SK-N-SH (cell line): ENCODE measurements around the gene AAMP. TPM values are rescaled to one million over a fixed set of nuclear protein-coding genes. Genes with fewer than 3 reads are reported as not detected.
A peak's percentile ranks its signal among the peaks of the same experiment; 100 is the strongest.

Experiments used
- CTCF ChIA-PET: fragments of 300-600, 350-600 bp; formaldehyde crosslinking; extraction: SDS; loops from one replicate; lab custom pipeline; 2021; lab: Yijun Ruan, JAX
- POLR2A ChIA-PET: fragments of 350-600 bp; sonication (Branson Sonifier 250); formaldehyde crosslinking; extraction: SDS; loops from one replicate; lab custom pipeline; 2020; ENCODE audit warnings: antibody characterized with exemption, inconsistent platforms; lab: Yijun Ruan, JAX
- DNase-seq: peaks from one replicate; pipeline ENCODE4 v3.0.0; 2012
- H2AFZ ChIP-seq: fragments of 200-600 bp; sonication (generic); 2 replicates; pipeline ENCODE4 v1.8.1; 2016; ENCODE audit warnings: antibody characterized with exemption, mild to moderate bottlenecking, low read depth
- H3F3A ChIP-seq: fragments of 200-600 bp; sonication (generic); replicated peaks from 2 replicates; pipeline ENCODE3; 2016; ENCODE audit warnings: antibody characterized with exemption, mild to moderate bottlenecking; ENCODE audit not compliant: insufficient read depth
- H3K27ac ChIP-seq, 2 experiments: fragments of 200-500 bp in 1 of 2; fragments of 200-600 bp in 1 of 2; sonication (Bioruptor generic) in 1 of 2; sonication (generic), shearing (Covaris generic) in 1 of 2; 2 replicates each; pipeline versions ENCODE4 v1.5.1 to v1.6.1; 2014 to 2016; ENCODE audit warnings: low read depth in 2 of 2, inconsistent platforms in 1 of 2, low read length in 1 of 2, mild to moderate bottlenecking in 1 of 2, mixed read lengths in 1 of 2
- H3K27me3 ChIP-seq: fragments of 200-600 bp; sonication (generic), shearing (Covaris generic); 2 replicates; pipeline ENCODE4 v1.6.1; 2016; ENCODE audit warnings: mixed run types; ENCODE audit not compliant: insufficient read depth
- H3K36me3 ChIP-seq, 2 experiments: fragments of 200-500 bp in 1 of 2; fragments of 200-600 bp in 1 of 2; sonication (Bioruptor generic) in 1 of 2; sonication (generic) in 1 of 2; replicated peaks in 1 of 2; 2 replicates each; pipeline versions ENCODE3 to v1.5.1; 2014 to 2016; ENCODE audit warnings: low read length in 1 of 2, mild to moderate bottlenecking in 1 of 2; ENCODE audit not compliant: insufficient read depth in 2 of 2, control insufficient read depth in 1 of 2
- H3K4me1 ChIP-seq, 2 experiments: fragments of 200-500 bp in 1 of 2; fragments of 200-600 bp in 1 of 2; sonication (Bioruptor generic) in 1 of 2; sonication (generic), shearing (Covaris generic) in 1 of 2; 2 replicates each; pipeline versions ENCODE4 v1.5.1 to v1.6.1; 2014 to 2016; ENCODE audit warnings: low read depth in 1 of 2, low read length in 1 of 2, mixed run types in 1 of 2; ENCODE audit not compliant: insufficient read depth in 2 of 2, control insufficient read depth in 1 of 2
- H3K4me2 ChIP-seq: fragments of 200-600 bp; sonication (generic), shearing (Covaris generic); 2 replicates; pipeline ENCODE4 v1.6.1; 2017; ENCODE audit warnings: mixed run types
- H3K4me3 ChIP-seq, 2 experiments: fragments of 200-500 bp in 1 of 2; fragments of 200-600 bp in 1 of 2; sonication (Bioruptor generic) in 1 of 2; sonication (generic), shearing (Covaris generic) in 1 of 2; 2 replicates each; pipeline versions ENCODE4 v1.5.1 to v1.8.1; 2014 to 2016; ENCODE audit warnings: low read depth in 2 of 2, inconsistent platforms in 1 of 2, low read length in 1 of 2, mild to moderate bottlenecking in 1 of 2, mixed read lengths in 1 of 2, moderate library complexity in 1 of 2
- H3K79me2 ChIP-seq: fragments of 200-600 bp; sonication (generic); 2 replicates; pipeline ENCODE4 v1.8.1; 2017; ENCODE audit warnings: mild to moderate bottlenecking; ENCODE audit not compliant: insufficient read depth
- H3K9ac ChIP-seq: fragments of 200-600 bp; sonication (generic); 2 replicates; pipeline ENCODE4 v1.6.1; 2017; ENCODE audit warnings: mixed run types
- H3K9me2 ChIP-seq: fragments of 200-600 bp; sonication (generic); 2 replicates; pipeline ENCODE4 v1.6.1; 2017; ENCODE audit warnings: mixed run types
- H3K9me3 ChIP-seq: fragments of 200-600 bp; sonication (generic); 2 replicates; pipeline ENCODE4 v1.6.1; 2017; ENCODE audit warnings: mixed run types, mild to moderate bottlenecking, moderate library complexity
- H4K20me1 ChIP-seq: fragments of 200-600 bp; sonication (generic); 2 replicates; pipeline ENCODE4 v1.6.1; 2017; ENCODE audit warnings: mild to moderate bottlenecking, mixed run types; ENCODE audit not compliant: insufficient read depth
- CHD2 ChIP-seq: fragments of 150-350 bp; IDR thresholded peaks from 2 replicates; pipeline ENCODE4 v1.6.1; 2018; ENCODE audit warnings: low read length; ENCODE audit not compliant: partially characterized antibody
- CTCF ChIP-seq: fragments of 200-600 bp; sonication (generic); IDR thresholded peaks from 2 replicates; pipeline ENCODE4 v1.6.1; 2017; ENCODE audit warnings: antibody characterized with exemption, mild to moderate bottlenecking, moderate library complexity
- ELF1 ChIP-seq: IDR thresholded peaks from 2 replicates; pipeline ENCODE4 v1.4.0; 2012
- FOSL2 ChIP-seq: IDR thresholded peaks from 2 replicates; pipeline ENCODE4 v1.4.0; 2012; ENCODE audit warnings: low read depth, mild to moderate bottlenecking, moderate library complexity, borderline replicate concordance
- GATA2 ChIP-seq: sonication (generic); formaldehyde crosslinking; IDR thresholded peaks from 2 replicates; pipeline ENCODE4 v1.5.0; 2020; ENCODE audit warnings: mild to moderate bottlenecking, missing genetic modification reagents
- MAX ChIP-seq: IDR thresholded peaks from 2 replicates; pipeline ENCODE4 v1.4.0; 2012; ENCODE audit warnings: low read depth
- NFIC ChIP-seq: IDR thresholded peaks from 2 replicates; pipeline ENCODE4 v1.4.0; 2012; ENCODE audit warnings: borderline replicate concordance
- PBX3 ChIP-seq: IDR thresholded peaks from 2 replicates; pipeline ENCODE4; 2012
- RXRA ChIP-seq: IDR thresholded peaks from 2 replicates; pipeline ENCODE4 v1.4.0; 2012; ENCODE audit warnings: low read depth, mild to moderate bottlenecking, borderline replicate concordance
- SIN3A ChIP-seq: IDR thresholded peaks from 2 replicates; pipeline ENCODE4 v1.6.1; 2012; ENCODE audit warnings: low read depth, mild to moderate bottlenecking, low read length, moderate library complexity, borderline replicate concordance
- TAF1 ChIP-seq: IDR thresholded peaks from 2 replicates; pipeline ENCODE4 v1.6.1; 2012; ENCODE audit warnings: low read depth, mild to moderate bottlenecking, low read length, moderate library complexity, borderline replicate concordance
- USF1 ChIP-seq: IDR thresholded peaks from 2 replicates; pipeline ENCODE4 v1.4.0; 2012; ENCODE audit warnings: low read depth, borderline replicate concordance
- WGBS: methylation state at CpG from one replicate; pipeline ENCODE4 v1.1.6; 2017; ENCODE audit warnings: low lambda C conversion rate; 5-methylcytosine and 5-hydroxymethylcytosine counted together
- polyA plus RNA-seq, 3 experiments: library from polyadenylated mRNA; depleted of rRNA; stranded (reverse); fragments of >200 nt; gene quantifications; 2 replicates each; pipeline ENCODE4 v1.2.3, GENCODE V29; 2012

Gene AAMP
- polyA plus RNA-seq, 1 of the 3 experiments (the other 2 are of a cell fraction), result 276 TPM

GRCh38 chr2:218285604-218286003 is 15.7 kb upstream of the AAMP start (continued):
- TF ChIP-seq GATA2 (CRISPR knock-in tag) (no peak), TAF1 (no peak)

- no peak overlapping the region for H3K9ac ChIP-seq
- no peak overlapping the region; a peak in 1 of 4 replicates for H3K27ac ChIP-seq
- no peak overlapping the region for H2AFZ ChIP-seq
- ChIA-PET POLR2A (no interaction called here), CTCF (interaction anchor here (1.1 to 5.3 kb wide), 4 partner anchors 11 to 112 kb away, joined by 3 to 47 read pairs (median 9); partner anchors contain the start of gene PNKD)
- H3K4me1 ChIP-seq, result peaks cover 12 to 37% of the 10 kb centered on the region in 2 experiments; a peak in 3 of 4 replicates
- no peak overlapping the region for H3K4me2 ChIP-seq
- 80% methylated on average over 12 of the region's 16 CpGs for WGBS
- 0 out of 2 replicates have a peak, but pooled peaks cover 3% of the 10 kb centered on the region for H3K79me2 ChIP-seq
- no peaks in the 10 kb centered on the region for H3K36me3 ChIP-seq
- no peak overlapping the region for H3K4me3 ChIP-seq
- peaks cover 14% of the 10 kb centered on the region for H3F3A ChIP-seq
- no peaks in the 10 kb centered on the region for H3K9me3 ChIP-seq
- H3K9me2 ChIP-seq, result no peaks in the 10 kb centered on the region
- TF ChIP-seq USF1, result no peak
- no peak for TF ChIP-seq TAF1
- peak; percentile 88 for TF ChIP-seq MAX
- TF ChIP-seq CHD2, result no peak
- peak; percentile 26; the same call in 1 of the 2 replicates for TF ChIP-seq FOSL2
- no peak for DNase-seq
- H4K20me1 ChIP-seq, result no peaks in the 10 kb centered on the region
- no peaks in the 10 kb centered on the region for H3K27me3 ChIP-seq
Observed at GRCh38 chr2:218284106-218284811, 14.3 kb upstream of the AAMP start.

- H3K4me3 ChIP-seq, result no peak overlapping the region
- peaks cover 9 to 37% of the 10 kb centered on the region in 2 experiments; a peak in 3 of 4 replicates for H3K4me1 ChIP-seq
- H3K79me2 ChIP-seq, result 0 out of 2 replicates have a peak, but pooled peaks cover 3% of the 10 kb centered on the region
Observed at GRCh38 chr2:218282173-218282991, 12.4 kb upstream of the AAMP start.

More at GRCh38 chr2:218282173-218282991, 12.4 kb upstream of the AAMP start:
- H3K27me3 ChIP-seq, result no peaks in the 10 kb centered on the region
- WGBS, result 46% methylated on average over 10 of the region's 17 CpGs
- no peak overlapping the region for H3K9ac ChIP-seq
- H3K4me2 ChIP-seq, result no peak overlapping the region
- POLR2A ChIA-PET, result interaction anchor here (0.5 to 1.2 kb wide), 2 partner anchors 73 to 114 kb away, joined by 3 to 4 read pairs; no protein-coding TSS in a partner anchor
- TF ChIP-seq ELF1 (no peak), NFIC (no peak), RXRA (no peak), CTCF (no peak), PBX3 (no peak), SIN3A (no peak)
- H3F3A ChIP-seq, result peaks cover 10% of the 10 kb centered on the region
- H3K9me3 ChIP-seq, result no peaks in the 10 kb centered on the region
- H3K27ac ChIP-seq, result peak overlapping the region; percentile 49 to 81; a peak in 3 of 4 replicates
- H3K36me3 ChIP-seq, result peaks cover 0 to 4% of the 10 kb centered on the region in 2 experiments
- H3K9me2 ChIP-seq, result no peaks in the 10 kb centered on the region
- CTCF ChIA-PET, result interaction anchor here (0.9 to 5.3 kb wide), 7 partner anchors 9 to 114 kb away, joined by 3 to 47 read pairs (median 7); partner anchors contain the start of genes CATIP and PNKD
- peak; percentile 65 for DNase-seq
- no peaks in the 10 kb centered on the region for H4K20me1 ChIP-seq
- H2AFZ ChIP-seq, result no peak overlapping the region
